Epithelial cell of proximal tubule (primary cell): ENCODE data around the gene WSB1. TPM values are rescaled to one million over a fixed set of nuclear protein-coding genes. Genes with fewer than 3 reads are reported as not detected.
A peak's percentile ranks its signal among the peaks of the same experiment; 100 is the strongest.

ENCODE experiments used
- DNase-seq: peaks from one replicate; pipeline ENCODE4 v3.0.0-alpha.2; 2011; ENCODE audit warnings: low read depth
- H3K4me3 ChIP-seq: 2 replicates; pipeline ENCODE4 v1.5.1; 2011; ENCODE audit warnings: low read depth, mild to moderate bottlenecking, low read length
- total RNA-seq: library from RNA; depleted of rRNA; stranded (reverse); fragments of >200 nt; gene quantifications from 2 replicates; pipeline ENCODE4 v1.2.3, GENCODE V29; 2015
- TF ChIP-seq, protein P1 (sequence below): conservative IDR thresholded peaks from 2 replicates; pipeline ENCODE4 v1.5.1; 2012; ENCODE audit warnings: low read depth, mild to moderate bottlenecking, low read length

WSB1 gene
- total RNA-seq, 1 donor from 2014 or later = 68.5 TPM

DNA sequence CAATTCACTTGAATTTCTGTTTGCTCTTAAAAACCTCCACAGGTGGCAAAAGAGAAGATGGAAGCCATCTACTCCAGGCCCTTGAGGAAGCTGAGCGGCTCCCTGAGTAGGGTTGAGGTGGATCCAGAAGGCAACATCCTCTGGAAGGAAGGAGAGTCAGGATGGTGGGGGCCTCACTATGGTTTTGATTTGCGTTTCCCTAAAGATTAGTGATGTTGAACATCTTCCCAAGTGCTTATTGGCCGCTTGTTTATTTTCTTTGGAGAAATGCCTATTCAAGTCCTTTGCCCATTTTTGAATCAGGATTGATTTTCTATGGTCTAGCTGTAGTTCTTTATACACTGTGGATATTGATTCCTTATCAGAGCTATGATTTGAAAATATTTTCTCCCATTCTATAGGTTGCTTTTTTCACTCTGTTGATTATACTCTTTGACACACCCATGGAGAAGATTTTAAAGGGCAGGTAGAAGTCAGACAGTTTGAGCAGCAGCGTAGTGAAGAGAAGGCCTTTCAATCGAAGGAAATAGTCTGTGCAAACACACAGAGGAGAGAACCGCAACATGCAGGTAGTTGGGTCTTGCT lies 58.6 kb downstream of the WSB1 start:
- peak overlapping the region; percentile 74 for H3K4me3 ChIP-seq
- TF ChIP-seq, protein P1, sequence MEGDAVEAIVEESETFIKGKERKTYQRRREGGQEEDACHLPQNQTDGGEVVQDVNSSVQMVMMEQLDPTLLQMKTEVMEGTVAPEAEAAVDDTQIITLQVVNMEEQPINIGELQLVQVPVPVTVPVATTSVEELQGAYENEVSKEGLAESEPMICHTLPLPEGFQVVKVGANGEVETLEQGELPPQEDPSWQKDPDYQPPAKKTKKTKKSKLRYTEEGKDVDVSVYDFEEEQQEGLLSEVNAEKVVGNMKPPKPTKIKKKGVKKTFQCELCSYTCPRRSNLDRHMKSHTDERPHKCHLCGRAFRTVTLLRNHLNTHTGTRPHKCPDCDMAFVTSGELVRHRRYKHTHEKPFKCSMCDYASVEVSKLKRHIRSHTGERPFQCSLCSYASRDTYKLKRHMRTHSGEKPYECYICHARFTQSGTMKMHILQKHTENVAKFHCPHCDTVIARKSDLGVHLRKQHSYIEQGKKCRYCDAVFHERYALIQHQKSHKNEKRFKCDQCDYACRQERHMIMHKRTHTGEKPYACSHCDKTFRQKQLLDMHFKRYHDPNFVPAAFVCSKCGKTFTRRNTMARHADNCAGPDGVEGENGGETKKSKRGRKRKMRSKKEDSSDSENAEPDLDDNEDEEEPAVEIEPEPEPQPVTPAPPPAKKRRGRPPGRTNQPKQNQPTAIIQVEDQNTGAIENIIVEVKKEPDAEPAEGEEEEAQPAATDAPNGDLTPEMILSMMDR = no peak
- no peak for DNase-seq

- H3K4me3 ChIP-seq = peak overlapping the region; percentile 74
- TF ChIP-seq, protein P1 = no peak
- no peak for DNase-seq
These were observed 59.1 kb downstream of the WSB1 start for GRCh38 chr17:27353033-27353460.

GRCh38 chr17:27353461-27354050 lies 59.6 kb downstream of the WSB1 start:
- no peak for DNase-seq
- peak overlapping the region; percentile 74 for H3K4me3 ChIP-seq
- TF ChIP-seq, protein P1 = peak; percentile 64

- no peak for DNase-seq
- peak overlapping the region; percentile 74 for H3K4me3 ChIP-seq
- TF ChIP-seq, protein P1 = no peak
These were observed 60.2 kb downstream of the WSB1 start for GRCh38 chr17:27354051-27354490.

- DNase-seq = no peak
- TF ChIP-seq, protein P1 = no peak
- H3K4me3 ChIP-seq = peak overlapping the region; percentile 74
These were observed 60.7 kb downstream of the WSB1 start for GRCh38 chr17:27354491-27355081.

- no peak overlapping the region for H3K4me3 ChIP-seq
- TF ChIP-seq, protein P1 = no peak
- no peak for DNase-seq
These were observed 61.5 kb downstream of the WSB1 start for GRCh38 chr17:27355419-27355818.
